IPS-20b (cell line): ENCODE data around the gene ROBO2.

ENCODE experiments used
- H3K27ac ChIP-seq: one replicate; pipeline ENCODE4 v1.5.1; 2013; ENCODE audit warnings: low read length
- H3K27me3 ChIP-seq: 2 replicates; pipeline ENCODE4 v1.6.1; 2013; ENCODE audit warnings: mild to moderate bottlenecking, low read length, inconsistent platforms; ENCODE audit not compliant: insufficient read depth
- H3K36me3 ChIP-seq: 2 replicates; pipeline ENCODE4 v1.6.1; 2013; ENCODE audit warnings: low read depth, mild to moderate bottlenecking, inconsistent platforms, low read length, moderate library complexity; ENCODE audit not compliant: insufficient read depth
- H3K4me1 ChIP-seq: 2 replicates; pipeline ENCODE4 v1.6.1; 2013; ENCODE audit warnings: mild to moderate bottlenecking, control low read depth, inconsistent platforms, low read length, moderate library complexity; ENCODE audit not compliant: insufficient read depth
- H3K4me3 ChIP-seq: 2 replicates; pipeline ENCODE4 v1.5.1; 2013; ENCODE audit warnings: mild to moderate bottlenecking, low read length, inconsistent platforms
- H3K9ac ChIP-seq: 2 replicates; pipeline ENCODE4 v1.6.1; 2013; ENCODE audit warnings: low read depth, mild to moderate bottlenecking, inconsistent platforms, low read length, moderate library complexity
- H3K9me3 ChIP-seq: 2 replicates; pipeline ENCODE4 v1.6.1; 2013; ENCODE audit warnings: mild to moderate bottlenecking, low read depth, low read length, inconsistent platforms; ENCODE audit not compliant: insufficient read depth

The ROBO2 gene

DNA sequence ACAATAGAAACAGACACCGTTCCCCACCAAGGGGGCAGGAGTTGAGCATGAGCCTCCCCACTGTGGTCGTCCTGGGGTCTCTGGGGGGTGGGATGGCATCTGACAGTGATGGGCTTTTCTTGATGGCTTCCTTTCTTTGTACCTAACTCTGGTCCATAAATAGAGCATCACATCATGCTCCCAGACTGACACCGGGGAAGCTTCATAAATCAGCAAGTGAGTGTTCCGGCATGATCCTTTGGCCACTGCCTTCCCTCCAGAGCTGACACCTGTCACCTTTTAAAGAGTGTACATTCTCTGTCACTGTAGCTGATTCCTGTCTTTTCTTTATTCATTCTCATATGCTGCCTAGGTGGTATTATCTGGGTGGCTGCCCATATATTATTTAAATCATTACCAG lies 129.9 kb downstream of the ROBO2 start:
- Histone ChIP-seq H3K27ac (no peak overlapping the region), H3K36me3 (no peaks in the 10 kb centered on the region), H3K4me3 (no peak overlapping the region), H3K9ac (no peak overlapping the region), H3K4me1 (peaks cover 9% of the 10 kb centered on the region; the same call in 1 of the 2 replicates), H3K27me3 (no peaks in the 10 kb centered on the region), H3K9me3 (no peaks in the 10 kb centered on the region)

DNA sequence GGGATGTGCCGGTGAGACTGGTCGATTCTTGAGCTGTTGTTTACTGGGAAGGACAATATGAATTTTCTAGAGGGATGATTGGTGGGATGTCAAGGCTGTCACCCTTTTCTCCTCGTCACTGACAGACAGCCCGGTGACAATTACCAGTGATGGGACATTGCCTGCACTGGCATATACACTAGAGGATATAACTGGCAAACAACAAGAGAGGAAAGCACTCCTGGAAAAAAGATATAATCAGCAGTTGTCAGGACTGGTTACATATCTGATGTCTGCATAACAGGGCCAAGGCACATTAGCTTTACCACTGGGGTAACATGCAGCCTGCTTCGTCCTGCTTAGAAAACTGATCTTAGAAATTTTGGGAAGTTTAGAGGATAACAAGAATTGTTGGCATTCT lies 131.1 kb downstream of the ROBO2 start:
- H3K4me3 ChIP-seq = no peak overlapping the region
- H3K36me3 ChIP-seq = no peaks in the 10 kb centered on the region
- H3K27me3 ChIP-seq = no peaks in the 10 kb centered on the region
- no peaks in the 10 kb centered on the region for H3K9me3 ChIP-seq
- H3K27ac ChIP-seq = no peak overlapping the region
- H3K4me1 ChIP-seq = peaks cover 9% of the 10 kb centered on the region; the same call in 1 of the 2 replicates
- H3K9ac ChIP-seq = no peak overlapping the region

DNA sequence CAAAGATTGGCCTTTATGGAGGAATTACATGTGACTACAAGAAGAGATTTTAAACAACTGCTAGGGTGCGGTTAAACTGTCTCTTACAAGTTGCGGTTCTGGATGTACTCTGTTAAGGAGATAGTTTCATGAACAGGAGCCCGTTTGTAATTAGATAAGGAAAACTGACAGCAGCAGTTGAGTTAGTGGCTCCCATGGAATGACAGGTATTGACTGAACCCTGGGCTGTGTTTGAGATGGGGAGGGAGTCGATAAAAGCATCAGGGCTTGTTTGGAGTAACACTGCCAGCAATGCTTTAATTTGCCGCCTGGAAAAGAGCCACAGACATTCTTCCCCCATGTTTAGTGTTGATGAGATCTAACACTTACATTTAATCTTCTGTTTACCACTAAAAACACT lies 139.9 kb downstream of the ROBO2 start:
- H3K27ac ChIP-seq = no peak overlapping the region
- no peaks in the 10 kb centered on the region for H3K36me3 ChIP-seq
- H3K9me3 ChIP-seq = no peaks in the 10 kb centered on the region
- H3K4me1 ChIP-seq = no peaks in the 10 kb centered on the region
- no peaks in the 10 kb centered on the region for H3K27me3 ChIP-seq
- no peak overlapping the region for H3K4me3 ChIP-seq
- H3K9ac ChIP-seq = no peak overlapping the region

- H3K27me3 ChIP-seq = no peaks in the 10 kb centered on the region
Measured at GRCh38 chr3:77182341-77182740, 142.4 kb downstream of the ROBO2 start.

DNA sequence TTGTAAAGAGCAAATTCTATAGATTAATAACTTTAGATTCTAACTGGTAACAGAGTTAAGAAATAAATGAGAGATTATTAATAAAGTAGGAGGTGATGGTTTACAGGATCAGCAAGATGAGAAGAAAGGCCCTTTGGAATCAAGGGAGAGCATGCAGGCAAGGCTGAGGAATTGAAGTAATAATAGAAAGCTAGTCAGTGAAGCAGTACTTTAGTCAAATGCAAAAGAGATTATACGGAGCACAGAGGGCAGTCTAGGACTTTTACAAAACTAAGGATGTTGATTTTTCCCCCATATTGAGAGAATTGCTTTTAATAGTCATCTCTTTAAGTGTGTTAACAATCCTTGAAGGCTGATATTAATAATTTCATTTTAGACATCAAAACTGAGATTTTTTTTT lies 146.4 kb downstream of the ROBO2 start:
- no peaks in the 10 kb centered on the region for H3K9me3 ChIP-seq

More at GRCh38 chr3:77182341-77182740, 142.4 kb downstream of the ROBO2 start:
- Histone ChIP-seq H3K4me3 (no peak overlapping the region), H3K36me3 (no peaks in the 10 kb centered on the region), H3K4me1 (no peaks in the 10 kb centered on the region; the same call in 1 of the 2 replicates), H3K9ac (no peak overlapping the region), H3K27ac (no peak overlapping the region), H3K9me3 (no peaks in the 10 kb centered on the region)

DNA sequence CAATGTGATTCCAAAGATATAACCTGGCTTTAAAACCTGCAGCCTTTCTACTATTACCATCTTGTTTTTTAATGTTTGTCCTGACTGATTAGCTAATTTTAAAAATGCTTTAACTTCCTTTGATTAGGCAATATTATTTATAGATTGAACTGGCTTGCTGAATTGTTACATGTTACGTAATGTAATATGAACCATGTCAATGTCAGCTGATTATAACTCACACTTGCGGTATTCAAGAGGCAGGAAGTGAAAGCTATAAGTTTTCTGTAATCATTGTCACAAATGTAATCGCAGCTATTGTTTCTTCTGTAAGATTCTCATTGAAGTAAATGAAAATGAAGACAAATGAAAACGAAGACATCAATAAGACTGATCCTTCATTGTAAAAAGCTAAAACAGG lies 146.8 kb downstream of the ROBO2 start:
- no peak overlapping the region for H3K27ac ChIP-seq
- H3K4me1 ChIP-seq = no peaks in the 10 kb centered on the region; the same call in 1 of the 2 replicates
- no peaks in the 10 kb centered on the region for H3K27me3 ChIP-seq
- H3K9me3 ChIP-seq = no peaks in the 10 kb centered on the region
- no peaks in the 10 kb centered on the region for H3K36me3 ChIP-seq
- H3K9ac ChIP-seq = no peak overlapping the region
- no peak overlapping the region for H3K4me3 ChIP-seq

More for the DNA sequence above, 146.4 kb downstream of the ROBO2 start:
- no peak overlapping the region for H3K27ac ChIP-seq
- no peaks in the 10 kb centered on the region for H3K27me3 ChIP-seq
- no peak overlapping the region for H3K9ac ChIP-seq
- no peak overlapping the region for H3K4me3 ChIP-seq
- no peaks in the 10 kb centered on the region for H3K36me3 ChIP-seq
- H3K4me1 ChIP-seq = no peaks in the 10 kb centered on the region; the same call in 1 of the 2 replicates

GRCh38 chr3:77188210-77188609 lies 148.3 kb downstream of the ROBO2 start:
- Histone ChIP-seq H3K4me1 (no peaks in the 10 kb centered on the region; the same call in 1 of the 2 replicates), H3K36me3 (no peaks in the 10 kb centered on the region), H3K9me3 (no peaks in the 10 kb centered on the region), H3K27me3 (no peaks in the 10 kb centered on the region), H3K4me3 (no peak overlapping the region), H3K9ac (no peak overlapping the region), H3K27ac (no peak overlapping the region)

DNA sequence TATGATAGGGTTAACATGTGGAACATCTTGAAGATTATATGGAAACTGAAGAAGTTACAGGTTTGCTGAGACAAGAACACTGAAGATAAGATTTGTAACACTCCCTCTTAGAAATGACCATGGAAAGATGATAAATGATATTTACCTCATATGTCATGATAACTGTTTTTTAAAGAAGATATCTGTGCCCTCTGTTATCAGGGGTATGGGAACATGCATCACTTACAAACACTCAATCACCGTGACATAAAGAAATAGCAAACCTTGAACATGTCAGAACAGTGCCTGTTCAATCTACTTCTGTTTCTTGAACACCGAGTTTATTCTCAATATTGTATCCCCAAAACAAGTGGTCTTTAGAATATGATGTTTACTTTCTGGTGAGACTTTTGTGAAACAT lies 149.4 kb downstream of the ROBO2 start:
- Histone ChIP-seq H3K4me3 (no peak overlapping the region), H3K4me1 (no peaks in the 10 kb centered on the region; the same call in 1 of the 2 replicates), H3K27me3 (no peaks in the 10 kb centered on the region), H3K36me3 (no peaks in the 10 kb centered on the region), H3K9ac (no peak overlapping the region), H3K9me3 (no peaks in the 10 kb centered on the region), H3K27ac (no peak overlapping the region)

DNA sequence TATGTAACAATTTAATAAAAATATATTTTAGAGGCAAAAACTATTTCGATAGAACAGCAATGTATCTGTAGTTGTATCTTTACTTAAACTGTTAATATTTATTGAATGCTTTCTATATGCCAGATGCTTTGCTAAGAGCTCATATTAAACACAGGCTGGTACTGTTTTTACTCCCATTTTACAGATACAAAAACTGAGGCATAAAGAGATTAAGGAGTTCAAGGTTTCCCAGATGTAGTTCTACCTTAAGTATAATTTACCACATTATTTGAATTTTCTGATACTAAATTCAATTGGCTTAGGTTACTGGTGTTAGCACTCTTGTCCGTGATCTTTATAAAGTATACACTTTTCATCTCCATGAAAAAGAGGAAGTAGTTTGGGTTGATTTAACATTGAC lies 149.8 kb downstream of the ROBO2 start:
- H3K4me3 ChIP-seq = no peak overlapping the region
- H3K36me3 ChIP-seq = no peaks in the 10 kb centered on the region
- H3K27ac ChIP-seq = no peak overlapping the region
- H3K9me3 ChIP-seq = no peaks in the 10 kb centered on the region
- H3K4me1 ChIP-seq = no peaks in the 10 kb centered on the region; the same call in 1 of the 2 replicates
- H3K27me3 ChIP-seq = no peaks in the 10 kb centered on the region
- H3K9ac ChIP-seq = no peak overlapping the region

DNA sequence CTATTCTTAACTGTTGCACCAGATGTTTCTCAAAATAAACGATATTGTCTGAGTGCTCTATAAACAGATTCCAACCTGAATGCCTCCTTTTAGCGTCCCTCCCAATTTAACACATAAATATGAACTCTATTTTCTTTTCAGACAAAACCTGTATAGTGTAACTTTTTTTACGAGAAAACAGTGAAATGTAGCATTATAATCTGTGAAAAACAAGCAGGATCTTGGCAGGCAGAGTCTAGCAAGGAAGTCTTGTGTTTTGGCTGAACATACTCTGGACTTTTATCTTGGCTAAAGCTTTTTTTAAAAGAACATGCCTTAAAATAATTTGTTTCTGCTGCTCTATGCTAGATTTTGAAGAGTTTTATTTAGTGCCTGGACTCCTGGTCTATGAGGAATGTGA lies 150.5 kb downstream of the ROBO2 start:
- no peak overlapping the region for H3K4me3 ChIP-seq
- H3K9me3 ChIP-seq = no peaks in the 10 kb centered on the region
- no peaks in the 10 kb centered on the region; the same call in 1 of the 2 replicates for H3K4me1 ChIP-seq
- no peak overlapping the region for H3K9ac ChIP-seq
- H3K36me3 ChIP-seq = no peaks in the 10 kb centered on the region
- no peaks in the 10 kb centered on the region for H3K27me3 ChIP-seq
- no peak overlapping the region for H3K27ac ChIP-seq

DNA sequence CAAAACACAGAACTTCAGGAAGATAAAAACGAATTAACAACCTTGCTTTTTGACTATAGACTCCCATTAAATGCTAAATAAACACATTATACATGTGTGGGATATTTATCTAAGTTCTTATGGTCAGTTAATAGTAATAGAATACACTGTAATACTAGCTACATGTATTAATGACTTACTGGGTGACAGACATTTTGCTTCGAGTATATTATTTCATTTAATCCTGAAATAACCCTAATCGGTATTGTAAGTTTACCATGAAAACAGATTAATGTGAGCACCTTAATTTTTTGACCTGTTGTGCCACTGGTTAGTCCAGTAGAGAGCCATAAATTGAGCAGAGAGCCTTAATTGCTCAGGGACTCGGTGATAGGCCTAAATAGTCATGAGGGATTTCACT lies 151.1 kb downstream of the ROBO2 start:
- H3K9me3 ChIP-seq = no peaks in the 10 kb centered on the region
- H3K4me3 ChIP-seq = no peak overlapping the region
- H3K27me3 ChIP-seq = no peaks in the 10 kb centered on the region
- no peak overlapping the region for H3K9ac ChIP-seq
- no peaks in the 10 kb centered on the region for H3K36me3 ChIP-seq
- no peak overlapping the region for H3K27ac ChIP-seq
- no peaks in the 10 kb centered on the region; the same call in 1 of the 2 replicates for H3K4me1 ChIP-seq

GRCh38 chr3:77191640-77192039 lies 151.7 kb downstream of the ROBO2 start:
- no peaks in the 10 kb centered on the region for H3K36me3 ChIP-seq
- no peaks in the 10 kb centered on the region for H3K27me3 ChIP-seq
- H3K4me3 ChIP-seq = no peak overlapping the region
- no peaks in the 10 kb centered on the region for H3K9me3 ChIP-seq
- H3K4me1 ChIP-seq = no peaks in the 10 kb centered on the region; the same call in 1 of the 2 replicates
- H3K9ac ChIP-seq = no peak overlapping the region
- H3K27ac ChIP-seq = no peak overlapping the region
